Keratinocyte (primary cell): ENCODE results near the gene PLP1.

Source experiments
- EZH2 ChIP-seq: IDR thresholded peaks from one replicate; pipeline ENCODE4 v1.6.1; 2012; ENCODE audit warnings: inconsistent platforms, mild to moderate bottlenecking, low read length, moderate library complexity
- TF ChIP-seq, protein P1 (sequence below), 3 experiments: IDR thresholded peaks in 1 of 3; conservative IDR thresholded peaks in 1 of 3; optimal IDR thresholded peaks in 1 of 3; 2 replicates in 2 of 3; 3 replicates in 1 of 3; pipeline versions ENCODE3 to v1.5.1; 2011; ENCODE audit warnings: low read length in 3 of 3, mild to moderate bottlenecking in 3 of 3, moderate library complexity in 2 of 3, control low read depth in 1 of 3, inconsistent platforms in 1 of 3; ENCODE audit not compliant: insufficient read depth in 2 of 3; ENCODE audit errors: extremely low read depth in 1 of 3

DNA sequence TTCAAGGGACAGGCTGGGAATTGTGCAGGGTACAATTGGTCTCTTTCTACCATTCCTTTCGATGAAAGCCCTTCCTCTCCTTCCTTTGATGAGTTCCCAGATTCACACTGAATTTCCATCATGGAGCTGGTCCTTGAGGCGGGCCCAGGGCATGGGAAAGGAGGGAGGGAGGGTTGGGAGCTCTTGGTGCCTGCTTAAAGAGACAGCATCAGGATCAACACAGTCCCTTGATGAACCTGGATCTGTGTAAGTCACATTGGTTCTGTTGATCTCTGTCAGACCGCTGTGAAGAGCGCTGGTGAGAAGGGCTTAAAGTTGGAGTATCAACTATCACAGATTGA, 4.4 kb downstream of the PLP1 start:
- TF ChIP-seq, protein P1, sequence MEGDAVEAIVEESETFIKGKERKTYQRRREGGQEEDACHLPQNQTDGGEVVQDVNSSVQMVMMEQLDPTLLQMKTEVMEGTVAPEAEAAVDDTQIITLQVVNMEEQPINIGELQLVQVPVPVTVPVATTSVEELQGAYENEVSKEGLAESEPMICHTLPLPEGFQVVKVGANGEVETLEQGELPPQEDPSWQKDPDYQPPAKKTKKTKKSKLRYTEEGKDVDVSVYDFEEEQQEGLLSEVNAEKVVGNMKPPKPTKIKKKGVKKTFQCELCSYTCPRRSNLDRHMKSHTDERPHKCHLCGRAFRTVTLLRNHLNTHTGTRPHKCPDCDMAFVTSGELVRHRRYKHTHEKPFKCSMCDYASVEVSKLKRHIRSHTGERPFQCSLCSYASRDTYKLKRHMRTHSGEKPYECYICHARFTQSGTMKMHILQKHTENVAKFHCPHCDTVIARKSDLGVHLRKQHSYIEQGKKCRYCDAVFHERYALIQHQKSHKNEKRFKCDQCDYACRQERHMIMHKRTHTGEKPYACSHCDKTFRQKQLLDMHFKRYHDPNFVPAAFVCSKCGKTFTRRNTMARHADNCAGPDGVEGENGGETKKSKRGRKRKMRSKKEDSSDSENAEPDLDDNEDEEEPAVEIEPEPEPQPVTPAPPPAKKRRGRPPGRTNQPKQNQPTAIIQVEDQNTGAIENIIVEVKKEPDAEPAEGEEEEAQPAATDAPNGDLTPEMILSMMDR (optimal IDR thresholded peaks at IDR 0.05 in 1 of 3, IDR thresholded peaks at IDR 0.05 in 1 of 3, conservative IDR thresholded peaks at IDR 0.05 in 1 of 3; ENCODE audit: extremely low read depth in 1 of 3, insufficient read depth in 2 of 3, low read length in 3 of 3) = no peak
- no peak for TF ChIP-seq EZH2
